Gastrocnemius medialis (tissue), 4 donors: Measurements from ENCODE around the gene KDM4C.

Source experiments
- POLR2A ChIP-seq, 2 donors: fragments of 450-650 bp; IDR thresholded peaks; one replicate each; pipeline ENCODE4 v1.6.1; 2017; ENCODE audit warnings: antibody characterized with exemption in 2 of 2, mild to moderate bottlenecking in 2 of 2, moderate library complexity in 2 of 2
- TF ChIP-seq, protein P1 (sequence below), 5 experiments: fragments of 450-650 bp in 3 of 5; fragments of 200-600 bp in 2 of 5; sonication (generic) in 2 of 5; IDR thresholded peaks in 4 of 5; conservative IDR thresholded peaks in 1 of 5; 1 replicate in 4 of 5; 2 replicates in 1 of 5; pipeline ENCODE4 v1.5.1; 2016 to 2019; ENCODE audit warnings: antibody characterized with exemption in 5 of 5, mild to moderate bottlenecking in 3 of 5, moderate library complexity in 3 of 5

DNA sequence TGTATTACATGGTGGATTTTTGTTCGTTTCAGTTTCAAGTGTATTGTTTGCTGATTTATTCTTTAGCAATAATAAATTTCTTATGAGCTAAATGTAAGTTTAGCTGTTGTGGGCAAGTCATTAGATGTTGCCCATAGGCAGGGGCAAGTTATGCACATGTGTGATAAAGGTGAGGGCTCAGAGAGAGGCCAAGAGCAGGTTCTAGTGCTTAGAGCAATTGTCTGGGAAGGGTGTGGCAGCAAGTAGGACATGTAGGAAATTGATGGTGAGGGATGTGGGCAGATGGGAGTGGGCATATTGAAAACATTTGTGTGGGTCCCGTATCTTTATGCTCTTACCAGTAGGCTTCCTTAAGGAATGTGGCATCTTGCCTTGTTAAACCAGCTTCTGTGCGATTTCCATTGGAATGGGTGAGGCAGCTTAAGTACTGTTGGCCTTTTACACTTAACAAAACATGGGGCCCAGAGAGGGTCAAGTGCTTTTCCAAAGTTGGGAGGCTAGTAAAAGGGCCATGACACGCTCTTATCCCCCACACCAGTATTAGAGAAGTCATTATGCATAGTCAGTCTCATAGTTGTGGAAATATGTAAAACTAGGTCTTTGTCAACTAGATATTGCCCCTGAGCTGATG lies 60.6 kb downstream of the KDM4C start:
- no peak for TF ChIP-seq POLR2A (IDR thresholded peaks at IDR 0.05)
- TF ChIP-seq, protein P1, sequence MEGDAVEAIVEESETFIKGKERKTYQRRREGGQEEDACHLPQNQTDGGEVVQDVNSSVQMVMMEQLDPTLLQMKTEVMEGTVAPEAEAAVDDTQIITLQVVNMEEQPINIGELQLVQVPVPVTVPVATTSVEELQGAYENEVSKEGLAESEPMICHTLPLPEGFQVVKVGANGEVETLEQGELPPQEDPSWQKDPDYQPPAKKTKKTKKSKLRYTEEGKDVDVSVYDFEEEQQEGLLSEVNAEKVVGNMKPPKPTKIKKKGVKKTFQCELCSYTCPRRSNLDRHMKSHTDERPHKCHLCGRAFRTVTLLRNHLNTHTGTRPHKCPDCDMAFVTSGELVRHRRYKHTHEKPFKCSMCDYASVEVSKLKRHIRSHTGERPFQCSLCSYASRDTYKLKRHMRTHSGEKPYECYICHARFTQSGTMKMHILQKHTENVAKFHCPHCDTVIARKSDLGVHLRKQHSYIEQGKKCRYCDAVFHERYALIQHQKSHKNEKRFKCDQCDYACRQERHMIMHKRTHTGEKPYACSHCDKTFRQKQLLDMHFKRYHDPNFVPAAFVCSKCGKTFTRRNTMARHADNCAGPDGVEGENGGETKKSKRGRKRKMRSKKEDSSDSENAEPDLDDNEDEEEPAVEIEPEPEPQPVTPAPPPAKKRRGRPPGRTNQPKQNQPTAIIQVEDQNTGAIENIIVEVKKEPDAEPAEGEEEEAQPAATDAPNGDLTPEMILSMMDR (IDR thresholded peaks at IDR 0.05 in 4 of 5, conservative IDR thresholded peaks at IDR 0.05 in 1 of 5) = no peak
